GM18858 (cell line): Measurements from ENCODE around the gene NID1.
"Not testable (repeated sequence)": the region's sequence is repeated elsewhere in the genome, so short reads cannot be mapped to it uniquely, and the experiment has no call there.

Source experiments
- ATAC-seq: cut with Tn5 transposase; IDR thresholded peaks from one replicate; pipeline ENCODE4 v1.9.1; 2021; ENCODE audit not compliant: unreplicated experiment

NID1 gene

DNA sequence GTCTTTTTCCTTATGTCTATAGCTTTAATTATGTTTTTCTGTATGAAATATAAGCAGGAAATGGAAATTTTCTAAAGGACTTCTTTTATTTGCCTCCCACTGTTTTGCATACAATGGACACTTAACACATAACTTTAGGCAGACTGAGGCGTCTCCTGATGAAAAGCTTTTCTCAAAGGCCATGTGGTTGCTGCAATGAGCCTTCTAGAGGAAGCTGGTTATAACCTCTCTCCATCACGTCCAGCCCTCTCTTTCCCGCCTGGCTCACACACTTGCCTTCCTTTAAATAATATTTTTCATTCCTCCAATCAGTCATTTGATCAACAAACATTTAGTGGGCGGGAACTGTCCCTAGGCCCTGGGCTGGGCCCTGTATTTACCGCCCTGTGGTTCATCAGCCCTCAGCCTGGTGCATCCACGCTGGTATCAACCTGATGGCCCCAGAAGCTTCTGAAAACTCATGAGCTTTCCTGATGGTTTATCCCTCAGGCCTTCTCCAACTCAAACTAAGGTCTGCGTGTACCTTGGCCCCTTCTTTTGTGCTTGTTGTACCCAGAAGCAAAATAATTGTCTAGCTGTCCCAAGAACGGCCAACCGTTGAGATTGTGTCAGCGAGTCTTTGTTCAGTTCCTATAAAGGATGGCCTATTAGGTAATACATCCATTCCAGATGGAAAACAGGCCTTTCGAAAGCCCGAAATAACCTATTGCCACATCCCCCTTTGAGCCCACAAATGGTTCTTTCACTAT is 122.8 kb downstream of the NID1 start:
- ATAC-seq = no peak

DNA sequence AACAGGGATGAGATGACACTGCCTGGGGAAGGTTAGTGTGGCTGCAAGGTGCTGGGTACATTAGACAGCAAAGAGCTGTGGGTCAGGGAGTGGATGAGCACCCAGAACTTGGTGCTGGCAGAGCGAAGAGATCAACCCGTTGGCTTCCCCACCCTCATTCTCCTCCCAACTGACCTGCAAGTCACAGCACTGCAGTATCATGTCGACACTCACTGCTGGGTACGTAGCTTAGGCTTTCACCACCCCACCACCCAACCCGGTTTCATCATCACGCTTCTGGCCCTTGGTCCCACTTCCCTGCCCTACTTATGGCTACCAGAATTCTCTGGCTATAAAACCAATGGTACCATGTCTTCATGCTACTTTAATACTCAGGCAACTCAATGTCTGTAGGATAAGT is 124.6 kb downstream of the NID1 start:
- no peak for ATAC-seq

DNA sequence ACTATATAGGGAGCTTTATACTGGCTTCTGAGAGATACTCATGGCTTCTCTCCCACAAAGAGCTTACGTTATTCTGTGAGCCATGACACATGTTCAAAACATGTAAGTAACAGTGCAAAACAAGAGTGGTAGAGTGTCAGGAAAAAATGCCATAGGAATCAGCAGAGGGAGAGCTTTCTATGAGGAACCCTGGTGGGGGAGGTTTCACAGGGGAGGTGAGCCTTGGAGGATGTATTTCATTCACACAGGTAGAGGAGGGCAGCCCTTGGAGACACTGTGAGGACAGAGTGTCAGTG is 125.5 kb downstream of the NID1 start:
- ATAC-seq = no peak

- ATAC-seq = peak; percentile 35
Observed at GRCh38 chr1:235938709-235939479, 126.0 kb downstream of the NID1 start.

DNA sequence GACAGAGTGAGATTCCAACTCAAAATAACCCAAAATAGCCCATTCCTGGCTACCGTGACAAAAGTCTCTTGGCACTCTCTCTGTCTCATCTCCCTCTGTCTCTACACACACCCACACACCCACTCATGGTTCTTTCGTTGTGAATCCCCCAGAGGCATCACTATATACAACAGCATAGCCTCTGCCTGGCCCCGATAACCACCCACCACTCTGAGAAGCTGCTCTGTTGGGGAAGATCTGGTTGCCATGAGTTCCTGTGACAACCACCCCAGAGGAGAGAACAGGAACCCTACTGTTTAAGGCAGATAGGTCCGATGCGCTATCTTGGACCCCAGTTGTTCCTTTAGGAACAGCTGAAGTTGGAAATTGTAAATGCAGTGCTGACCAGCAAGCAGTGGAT is 127.8 kb downstream of the NID1 start:
- peak; percentile 32 for ATAC-seq

DNA sequence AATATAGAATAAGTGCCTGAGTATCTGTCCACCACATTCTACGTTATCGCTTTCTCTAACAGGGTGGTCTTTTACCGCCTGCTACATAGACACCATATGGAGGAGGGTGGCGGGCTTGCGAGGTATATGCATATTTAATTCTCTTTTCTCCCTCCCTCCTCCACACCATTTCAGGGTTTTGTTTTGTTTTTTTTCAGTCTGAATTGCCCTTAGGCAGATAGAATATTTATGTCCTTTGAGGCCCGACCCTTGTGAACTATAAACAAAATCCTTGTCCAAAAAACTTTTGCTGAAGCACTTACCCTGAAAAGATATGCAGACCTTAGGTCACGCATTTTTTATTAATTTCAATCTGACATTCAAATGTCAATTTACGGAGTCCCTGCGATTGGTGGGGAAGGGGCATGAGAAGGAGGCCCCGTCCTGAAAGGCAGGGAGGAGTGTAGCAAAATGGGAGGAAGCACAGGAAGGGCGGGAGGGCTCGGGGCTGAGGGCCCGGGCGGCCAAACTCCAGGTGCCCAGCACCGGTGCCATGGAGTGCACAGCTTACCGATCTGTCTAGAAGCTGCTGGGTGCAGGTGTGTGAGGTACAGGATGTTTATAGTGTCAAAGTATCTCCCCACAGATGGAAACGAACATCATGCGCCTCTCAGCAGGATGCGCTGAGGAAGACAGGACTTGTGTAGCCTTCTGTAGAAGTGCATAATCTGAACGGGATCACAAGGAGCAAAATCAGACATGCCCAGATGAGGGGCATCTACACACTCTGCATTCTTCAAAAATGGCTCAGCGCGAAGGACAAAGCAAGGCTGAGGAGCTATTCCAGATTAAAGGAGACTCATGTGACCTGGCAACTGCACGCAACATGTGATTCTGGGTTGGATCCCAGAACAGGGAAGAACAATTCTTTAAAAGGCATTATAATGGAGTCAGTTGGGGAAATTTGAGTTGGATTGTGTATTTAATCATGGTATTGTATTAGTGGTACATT is 129.4 kb downstream of the NID1 start:
- ATAC-seq = no peak

DNA sequence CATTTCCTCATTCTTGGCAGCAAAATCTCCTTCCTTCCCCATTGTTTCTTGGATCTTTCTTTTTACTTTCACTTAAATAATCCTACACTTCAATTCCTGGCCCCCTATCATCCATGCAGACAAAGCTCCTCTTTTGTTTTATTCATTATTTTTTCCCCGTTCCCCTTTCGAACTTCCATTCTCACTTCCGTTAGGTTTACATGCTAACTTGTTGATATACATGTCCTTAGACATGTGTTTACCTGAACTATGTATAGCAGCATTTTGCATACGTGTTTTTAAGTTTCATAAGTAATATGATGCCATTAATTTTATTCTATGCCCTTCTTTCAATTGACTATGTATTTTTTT is 131.1 kb downstream of the NID1 start:
- ATAC-seq = no peak

GRCh38 chr1:235933017-235933765 is 131.7 kb downstream of the NID1 start:
- no peak for ATAC-seq

- ATAC-seq = no peak
Observed at GRCh38 chr1:235932090-235932510, 132.8 kb downstream of the NID1 start.

DNA sequence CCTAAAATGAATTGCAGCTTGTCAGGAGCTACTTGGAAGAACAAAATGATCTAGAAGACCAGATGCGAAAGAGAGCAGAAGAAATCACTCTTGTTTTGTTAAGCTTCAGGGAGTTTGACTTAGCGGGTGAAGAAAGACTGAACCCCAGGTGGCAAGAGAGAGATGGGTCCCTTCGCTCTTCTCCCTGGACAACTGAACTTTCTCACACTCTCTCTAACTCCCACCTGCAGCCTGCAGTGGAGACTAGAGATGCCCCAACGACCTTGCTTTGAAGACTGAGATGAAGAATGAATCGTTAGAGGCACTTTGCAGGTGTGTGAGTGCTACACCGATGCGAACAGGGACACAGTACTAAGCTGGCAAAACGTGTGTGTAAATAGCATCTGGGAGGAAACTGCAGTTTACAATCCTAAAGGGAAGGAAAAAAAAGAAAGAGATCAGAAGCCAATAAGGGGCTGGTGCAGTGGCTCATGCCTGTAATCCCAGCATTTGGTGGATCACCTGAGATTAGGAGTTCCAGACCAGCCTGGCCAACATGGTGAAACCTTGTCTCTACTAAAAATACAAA is 133.6 kb downstream of the NID1 start:
- no peak for ATAC-seq

DNA sequence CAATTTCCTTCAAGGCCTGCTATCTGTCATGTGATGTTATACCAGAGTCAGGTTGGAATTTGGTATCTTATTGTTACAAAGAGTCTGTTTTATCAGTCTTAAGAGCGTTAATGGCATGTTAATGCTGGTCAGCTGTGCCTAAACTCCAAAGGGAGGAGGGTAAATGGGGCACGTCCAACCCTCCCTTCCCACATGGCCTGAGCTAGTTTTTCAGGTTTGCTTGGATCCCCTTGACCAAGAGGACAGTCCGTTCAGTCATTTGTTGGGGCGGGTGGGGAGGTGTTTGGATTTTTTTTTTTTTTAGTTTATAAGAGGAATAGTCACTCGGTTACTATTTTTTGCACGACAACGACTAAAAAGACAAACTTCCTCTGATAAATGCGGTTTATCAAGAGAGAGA is 134.3 kb downstream of the NID1 start:
- no peak for ATAC-seq

DNA sequence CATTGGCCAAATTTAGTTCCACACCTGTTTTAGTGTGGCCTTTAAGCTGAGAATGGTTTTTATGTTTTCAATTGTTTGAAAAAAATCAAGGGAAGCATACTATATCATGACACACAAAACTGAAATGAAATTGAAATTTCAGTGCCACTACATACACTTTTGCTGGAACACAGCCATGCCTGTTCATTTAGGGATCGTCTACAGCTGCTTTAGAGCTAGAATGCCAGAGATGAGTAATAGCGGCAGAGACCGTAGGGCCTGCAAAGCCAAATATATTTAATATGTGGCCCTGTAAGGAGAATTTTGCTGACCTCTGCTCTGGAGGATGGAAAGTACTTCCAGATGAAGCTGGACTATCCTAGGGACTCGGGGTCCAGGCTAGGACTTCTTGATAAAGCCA is 135.7 kb downstream of the NID1 start:
- no peak for ATAC-seq

DNA sequence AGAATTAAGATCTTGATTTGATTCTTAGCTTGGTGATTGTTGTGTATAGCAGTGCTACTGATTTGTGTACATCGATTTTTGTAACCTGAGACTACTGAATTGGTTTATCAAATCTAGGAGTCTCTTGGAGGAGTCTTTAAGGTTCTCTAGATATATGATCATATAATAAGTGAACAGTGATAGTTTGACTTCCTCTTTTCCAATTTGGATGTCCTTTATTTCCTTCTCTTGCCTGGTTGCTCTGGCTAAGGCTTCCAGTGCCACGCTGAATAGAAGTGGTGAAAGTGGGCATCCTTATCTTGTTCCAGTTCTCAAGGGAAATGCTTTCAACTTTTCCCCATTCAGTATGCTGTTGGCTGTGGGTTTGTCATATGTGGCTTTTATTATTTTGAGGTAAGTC is 136.7 kb downstream of the NID1 start:
- ATAC-seq = no peak

GRCh38 chr1:235927551-235927950 is 137.3 kb downstream of the NID1 start:
- ATAC-seq = not testable (repeated sequence)
